Right lobe of liver (tissue), 6 donors: ENCODE results near the gene KLF16. TPM values are rescaled to one million over a fixed set of nuclear protein-coding genes. Genes with fewer than 3 reads are reported as not detected.

Experiments
- ATAC-seq, 4 donors: fragments of 200-7000 bp; cut with Tn5 transposase; one replicate each; pipeline ENCODE4 v1.9.1; 2020; ENCODE audit warnings: mild to moderate bottlenecking in 4 of 4, moderate library complexity in 4 of 4
- DNase-seq, 3 donors: peaks; one replicate each; pipeline ENCODE4 v3.0.0-alpha.2; 2020
- H3K27ac ChIP-seq, 3 donors: fragments of 200-600 bp; one replicate each; pipeline ENCODE4 v1.8.0; 2022
- H3K27me3 ChIP-seq, 2 donors: fragments of 200-600 bp; one replicate each; pipeline ENCODE4 v1.8.0; 2022
- H3K36me3 ChIP-seq, 4 donors: fragments of 200-600 bp; sonication (generic) in 1 of 4; one replicate each; pipeline versions ENCODE4 v1.5.1 to v1.8.0; 2017 to 2022; ENCODE audit warnings: control low read depth in 1 of 4
- H3K4me1 ChIP-seq, 4 donors: fragments of 200-600 bp; sonication (generic) in 1 of 4; one replicate each; pipeline versions ENCODE4 v1.5.1 to v1.8.0; 2017 to 2022; ENCODE audit warnings: control low read depth in 1 of 4
- H3K4me3 ChIP-seq, 3 donors: fragments of 200-600 bp; one replicate each; pipeline ENCODE4 v1.8.0; 2022
- H3K9me3 ChIP-seq, 4 donors: fragments of 200-600 bp; sonication (generic) in 1 of 4; one replicate each; pipeline versions ENCODE4 v1.5.1 to v1.8.0; 2017 to 2022; ENCODE audit warnings: control low read depth in 1 of 4
- CTCF ChIP-seq, 4 donors: fragments of 200-600 bp in 3 of 4; fragments of 450-650 bp in 1 of 4; IDR thresholded peaks; one replicate each; pipeline versions ENCODE4 v1.5.1 to v1.8.0; 2016 to 2022; ENCODE audit warnings: antibody characterized with exemption in 4 of 4, mild to moderate bottlenecking in 2 of 4
- POLR2A ChIP-seq: fragments of 450-650 bp; IDR thresholded peaks from one replicate; pipeline ENCODE4 v1.6.1; 2017; ENCODE audit warnings: antibody characterized with exemption, mild to moderate bottlenecking
- WGBS: methylation state at CpG from one replicate; pipeline ENCODE4 v1.1.6; 2018; ENCODE audit warnings: low coverage, low lambda C conversion rate; ENCODE audit not compliant: insufficient coverage; ENCODE audit errors: missing lambda C conversion rate; 5-methylcytosine and 5-hydroxymethylcytosine counted together
- intact Hi-C, 2 donors: fragments of 100-400 bp; cut with DNase I; formaldehyde crosslinking; loops; one replicate each; pipeline versions ENCODE4 v1.11.2 to v1.14.1; 2022
- microRNA counts: library from miRNA; unstranded; fragments of <30 nt; microRNA quantifications from one replicate; lab custom pipeline; 2016
- microRNA-seq, 2 donors: library from miRNA; unstranded; fragments of <30 nt; microRNA quantifications; one replicate each; pipeline ENCODE4, GENCODE V29; 2019 to 2020
- total RNA-seq, 6 experiments: library from RNA; depleted of rRNA in 2 of 6; stranded (reverse); fragments of >200 nt in 2 of 6; fragmentation: NEBNext Ultra II Directional in 3 of 6; extraction: Animal tissue kit (Norgen Biotek cat#: 25700) in 3 of 6; gene quantifications; one replicate each; pipeline versions ENCODE4 v1.1.0 to v1.2.4, GENCODE V29; 2016 to 2023
- donor health status: DM: no; HTN: yes; CAD: no.
- donor health status: DM: no; HTN: no; CAD: no.
- donor health status: DM: no; HTN: no; CAD: no.
- donor health status: DM: no; HTN: yes; CAD: no.
- donor health status: DM: no; HTN: yes; CAD: no.

Gene KLF16
- total RNA-seq, 6 experiments from 2014 or later: 9.9 to 23.6 (median 10.8) TPM

GRCh38 chr19:1807030-1807694 lies 56.2 kb downstream of the KLF16 start:
- ATAC-seq: no peak
- DNase-seq: no peak
- TF ChIP-seq POLR2A (no peak), CTCF (IDR thresholded peaks at IDR 0.05) (no peak)
- 70% methylated on average over 10 of the region's 28 CpGs for WGBS
- Histone ChIP-seq H3K4me3 (no peak overlapping the region), H3K27me3 (no peaks in the 10 kb centered on the region), H3K27ac (no peak overlapping the region), H3K36me3 (no peaks in the 10 kb centered on the region), H3K9me3 (no peaks in the 10 kb centered on the region), H3K4me1 (no peaks in the 10 kb centered on the region)
- intact Hi-C loops: no loop called here

- no peak for ATAC-seq
These were observed 57.0 kb downstream of the KLF16 start for GRCh38 chr19:1806184-1807029.

GRCh38 chr19:1805401-1806183 lies 57.8 kb downstream of the KLF16 start:
- H3K4me3 ChIP-seq: no peak overlapping the region
- H3K27me3 ChIP-seq: no peaks in the 10 kb centered on the region
- no peaks in the 10 kb centered on the region for H3K36me3 ChIP-seq
- DNase-seq: no peak
- intact Hi-C loops: no loop called here
- WGBS: 87% methylated on average over 7 of the region's 24 CpGs
- no peaks in the 10 kb centered on the region for H3K4me1 ChIP-seq
- no peaks in the 10 kb centered on the region for H3K9me3 ChIP-seq
- TF ChIP-seq CTCF (IDR thresholded peaks at IDR 0.05) (no peak), POLR2A (no peak)
- no peak for ATAC-seq
- no peak overlapping the region for H3K27ac ChIP-seq

More at GRCh38 chr19:1806184-1807029, 57.0 kb downstream of the KLF16 start:
- TF ChIP-seq CTCF (IDR thresholded peaks at IDR 0.05) (no peak), POLR2A (no peak)
- Histone ChIP-seq H3K36me3 (no peaks in the 10 kb centered on the region), H3K27ac (no peak overlapping the region), H3K27me3 (no peaks in the 10 kb centered on the region), H3K4me3 (no peak overlapping the region), H3K9me3 (no peaks in the 10 kb centered on the region), H3K4me1 (no peaks in the 10 kb centered on the region)
- intact Hi-C loops: no loop called here
- peak in 1 of 3 donors; percentile 46 for DNase-seq
- WGBS: 60% methylated on average over 12 of the region's 45 CpGs

DNA sequence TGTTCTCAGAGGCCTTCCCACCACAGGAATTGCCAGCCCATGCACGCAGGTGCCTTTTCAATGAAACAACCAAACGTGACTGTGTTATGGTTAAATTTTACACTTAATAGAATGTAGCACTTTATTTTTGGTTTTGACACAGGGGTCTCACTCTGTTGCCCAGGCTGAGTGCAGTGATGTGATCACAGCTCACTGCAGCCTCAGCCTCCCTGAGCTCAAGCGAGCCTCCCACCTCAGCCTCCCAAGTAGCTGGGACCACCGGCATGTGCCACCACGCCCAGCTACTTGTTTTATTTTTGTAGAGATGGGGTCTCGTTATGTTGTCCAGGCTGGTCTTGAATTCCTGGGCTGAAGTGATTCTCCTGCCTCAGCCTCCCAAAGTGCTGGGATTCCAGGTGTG lies 58.5 kb downstream of the KLF16 start:
- 86% methylated on average over 2 of the region's 6 CpGs for WGBS
- DNase-seq: no peak
- intact Hi-C loops: no loop called here
- H3K4me1 ChIP-seq: no peaks in the 10 kb centered on the region
- no peak for ATAC-seq
- no peak for TF ChIP-seq POLR2A
- no peak for TF ChIP-seq CTCF (IDR thresholded peaks at IDR 0.05)
- no peaks in the 10 kb centered on the region for H3K9me3 ChIP-seq
- no peak overlapping the region for H3K27ac ChIP-seq
- no peaks in the 10 kb centered on the region for H3K36me3 ChIP-seq
- H3K4me3 ChIP-seq: no peak overlapping the region
- H3K27me3 ChIP-seq: no peaks in the 10 kb centered on the region

MicroRNAs encoded within 50 kb of the gene (microRNA counts, 767-probe panel; counts per million panel counts)
- 237 counts per million for microRNA hsa-miR-1909-3p (lab: Ali Mortazavi, UCI)

Small RNA genes lying within 50 kb of the gene (microRNA-seq; reads per million reads assigned to microRNA genes)
- gene MIR1909: 0 to 1.3 reads per million in 2 donors

Other genes with a start within 250 kb of the KLF16 start
- gene TCF3, start 211.0 kb downstream of the KLF16 start, total RNA-seq: 10 to 100 TPM; 11.0 to 30.1 (median 15.9) TPM
- gene ONECUT3, start 110.1 kb downstream of the KLF16 start, total RNA-seq: not detected
- gene ATP8B3, start 51.3 kb downstream of the KLF16 start, total RNA-seq: 1 to 10 TPM in 5 of 6 experiments, under 1 TPM in 1; 0.86 to 5.7 (median 3.1) TPM
- 10 to 100 TPM in 4 of 6 experiments, 1 to 10 TPM in 2; 8.0 to 17.7 (median 12.6) TPM for gene REXO1, start 15.1 kb downstream of the KLF16 start, total RNA-seq
- 10 to 100 TPM; 20.4 to 49.5 (median 23.5) TPM for gene ABHD17A, start 21.9 kb upstream of the KLF16 start, total RNA-seq
- gene ADAT3, start 41.8 kb upstream of the KLF16 start, total RNA-seq: 1 to 10 TPM; 1.8 to 5.3 (median 2.7) TPM
- 10 to 100 TPM; 22.1 to 60.6 (median 24.4) TPM for gene SCAMP4, start 41.8 kb upstream of the KLF16 start, total RNA-seq
- 10 to 100 TPM; 14.4 to 35.2 (median 22.6) TPM for gene CSNK1G2, start 77.6 kb upstream of the KLF16 start, total RNA-seq
- gene BTBD2, start 152.1 kb upstream of the KLF16 start, total RNA-seq: 10 to 100 TPM; 22.2 to 42.6 (median 29.2) TPM
- 100 to 1,000 TPM in 4 of 6 experiments, 10 to 100 TPM in 2; 80.5 to 218 (median 117) TPM for gene MKNK2, start 187.7 kb upstream of the KLF16 start, total RNA-seq
- gene MOB3A, start 232.7 kb upstream of the KLF16 start, total RNA-seq: 10 to 100 TPM in 4 of 6 experiments, 1 to 10 TPM in 2; 8.3 to 13.8 (median 10.8) TPM
- gene IZUMO4, start 233.3 kb upstream of the KLF16 start, total RNA-seq: 1 to 10 TPM in 5 of 6 experiments, not detected in 1; 1.2 to 6.9 (median 4.2) TPM